Measurements from ENCODE around the gene SPATA25.
A peak's percentile ranks its signal among the peaks of the same experiment; 100 is the strongest.

Gene SPATA25

GRCh38 chr20:45917790-45918141, 30.3 kb upstream of the SPATA25 start:
- H3K27ac ChIP-seq, result no peak overlapping the region
- TF ChIP-seq CTCF (IDR thresholded peaks at IDR 0.05; ENCODE audit: low read depth, low read length, missing control alignments), result no peak
- H3K4me3 ChIP-seq (ENCODE audit: low read depth, low read length), result no peak overlapping the region
- no peak for DNase-seq
- no peaks in the 10 kb centered on the region for H3K36me3 ChIP-seq (replicated peaks)
- in situ Hi-C loops (cut with HindIII; ENCODE audit: low pct_ligation_motif_present, low sequenced_read_pairs), result no loop called here
- H3K27me3 ChIP-seq (replicated peaks), result no peaks in the 10 kb centered on the region

DNA sequence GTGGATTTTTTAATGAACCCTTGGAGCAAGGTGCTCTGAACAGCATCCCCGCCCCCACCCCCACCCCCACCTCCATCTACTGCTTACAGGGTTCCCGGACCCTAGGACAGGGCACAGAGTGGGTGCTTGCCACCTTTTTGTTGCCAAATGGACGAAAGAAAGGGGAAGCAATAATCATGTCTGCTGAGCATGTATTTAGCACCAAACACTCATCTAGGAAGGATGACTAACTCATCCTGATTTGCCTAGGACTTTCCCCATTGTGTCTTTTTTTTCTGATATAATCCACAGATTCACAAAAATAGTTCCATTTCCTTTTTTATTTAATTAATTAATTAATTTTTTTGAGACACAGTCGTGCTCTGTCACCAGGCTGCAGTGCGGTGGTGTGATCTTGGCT, 25.7 kb upstream of the SPATA25 start:
- in situ Hi-C loops (cut with HindIII; ENCODE audit: low pct_ligation_motif_present, low sequenced_read_pairs), result no loop called here
- no peak for DNase-seq
- Histone ChIP-seq H3K27ac (no peak overlapping the region), H3K36me3 (replicated peaks) (no peaks in the 10 kb centered on the region), H3K27me3 (replicated peaks) (no peaks in the 10 kb centered on the region), H3K4me3 (ENCODE audit: low read depth, low read length) (no peak overlapping the region)
- TF ChIP-seq CTCF (IDR thresholded peaks at IDR 0.05; ENCODE audit: low read depth, low read length, missing control alignments), result no peak

GRCh38 chr20:45912344-45912682, 24.9 kb upstream of the SPATA25 start:
- in situ Hi-C loops (cut with HindIII; ENCODE audit: low pct_ligation_motif_present, low sequenced_read_pairs), result no loop called here
- DNase-seq, result no peak

DNA sequence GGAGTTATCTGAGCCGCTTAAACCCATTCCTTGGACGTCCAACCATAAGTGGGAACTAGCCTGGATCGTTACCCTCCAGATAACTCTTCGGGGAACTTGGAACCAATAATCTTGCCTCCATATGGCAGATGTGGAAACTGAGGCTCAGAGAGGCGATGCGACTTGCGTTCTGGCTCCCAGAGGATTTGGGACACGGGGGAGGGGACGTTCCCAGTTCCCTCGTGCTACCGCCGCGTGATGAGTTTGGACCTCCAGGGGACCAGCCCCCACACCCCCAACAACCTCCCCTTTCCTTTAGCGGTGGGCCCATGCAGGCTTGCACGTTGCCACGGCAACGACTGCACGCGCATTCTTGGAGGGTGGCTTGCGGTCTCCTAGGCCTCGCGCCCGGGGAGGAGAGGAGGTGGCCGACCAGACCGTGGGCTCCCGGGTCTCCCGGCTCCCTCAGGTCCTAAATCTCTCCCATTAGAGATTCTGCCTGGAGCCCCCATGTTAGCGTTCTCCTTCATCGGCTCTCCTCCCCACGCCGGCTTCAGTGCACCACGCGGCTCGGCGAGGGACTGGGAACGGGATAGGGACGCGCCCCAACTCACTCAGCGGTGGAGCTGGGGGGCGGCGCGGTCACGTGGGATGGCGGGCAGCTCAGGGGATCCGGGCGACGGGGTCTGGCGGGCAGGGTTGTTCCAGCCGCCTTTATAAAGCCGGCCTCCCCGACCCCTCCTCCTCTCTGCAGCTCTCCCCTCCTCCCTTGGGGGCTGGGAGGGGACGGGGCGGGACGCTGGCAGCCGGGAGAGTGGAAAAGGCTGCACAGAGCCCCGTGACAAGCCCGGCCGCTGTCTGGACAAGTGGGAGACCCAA, 24.3 kb upstream of the SPATA25 start, which contains the start of gene PLTP:
TSS of gene PLTP (minus strand) at position 670 of the 858 bp plus-strand sequence. CDS start 703 bp downstream, outside the sequence.
- no peaks in the 10 kb centered on the region for H3K36me3 ChIP-seq (replicated peaks)
- in situ Hi-C loops (cut with HindIII; ENCODE audit: low pct_ligation_motif_present, low sequenced_read_pairs), result no loop called here
- H3K27me3 ChIP-seq (replicated peaks), result no peaks in the 10 kb centered on the region
- H3K4me3 ChIP-seq (ENCODE audit: low read depth, low read length), result peak within 1 kb of the TSS; percentile 60
- peak; percentile 40 for DNase-seq
- peak within 1 kb of the TSS; percentile 70 for H3K27ac ChIP-seq
- TF ChIP-seq CTCF (IDR thresholded peaks at IDR 0.05; ENCODE audit: low read depth, low read length, missing control alignments), result no peak

More at GRCh38 chr20:45912344-45912682, 24.9 kb upstream of the SPATA25 start:
- H3K36me3 ChIP-seq (replicated peaks), result no peaks in the 10 kb centered on the region
- peak overlapping the region; percentile 60 for H3K4me3 ChIP-seq (ENCODE audit: low read depth, low read length)
- no peak overlapping the region for H3K27ac ChIP-seq
- no peak for TF ChIP-seq CTCF (IDR thresholded peaks at IDR 0.05; ENCODE audit: low read depth, low read length, missing control alignments)
- H3K27me3 ChIP-seq (replicated peaks), result no peaks in the 10 kb centered on the region

DNA sequence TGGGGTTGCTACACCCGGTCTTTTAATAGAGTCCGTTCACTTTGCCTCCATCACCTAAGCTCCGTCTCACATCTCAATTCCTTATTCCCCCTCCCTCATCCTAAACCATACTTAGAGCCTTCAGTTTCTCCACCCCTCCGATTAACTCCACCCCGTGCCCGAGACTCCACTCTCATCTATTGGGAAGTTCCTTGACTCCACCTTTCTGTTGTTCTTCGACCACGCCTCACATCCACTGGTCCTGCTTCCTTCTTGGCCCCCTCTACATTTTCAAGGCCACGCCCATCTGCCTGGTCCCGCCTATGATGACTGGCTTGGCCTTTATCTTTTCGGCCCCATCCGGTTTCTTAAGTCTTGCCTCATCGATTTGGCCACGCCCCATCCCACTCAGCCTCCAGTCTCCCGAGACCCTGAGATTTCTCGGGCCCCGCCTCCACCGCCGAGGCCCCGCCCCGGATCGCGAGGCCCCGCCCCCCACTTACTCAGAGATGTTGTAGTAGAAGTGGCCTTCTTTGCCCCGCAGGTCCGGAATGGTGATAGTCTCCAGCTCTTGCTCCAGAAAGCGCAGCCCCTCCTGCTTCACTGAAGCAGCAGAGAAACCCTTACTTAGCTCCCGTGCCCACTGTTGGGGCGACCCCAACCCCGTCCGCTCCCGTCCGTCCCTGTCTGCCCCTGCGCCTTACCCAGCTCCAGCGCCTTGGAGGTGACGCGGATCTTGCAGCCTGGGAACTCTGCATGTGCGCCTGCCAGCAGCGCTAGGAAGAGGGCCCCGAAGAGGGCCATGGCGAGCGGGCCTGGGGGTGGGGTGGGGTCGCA, 23.5 kb upstream of the SPATA25 start:
- Histone ChIP-seq H3K27me3 (replicated peaks) (no peaks in the 10 kb centered on the region), H3K27ac (peak overlapping the region; percentile 70), H3K36me3 (replicated peaks) (no peaks in the 10 kb centered on the region), H3K4me3 (ENCODE audit: low read depth, low read length) (peak overlapping the region; percentile 60)
- TF ChIP-seq CTCF (IDR thresholded peaks at IDR 0.05; ENCODE audit: low read depth, low read length, missing control alignments), result no peak
- in situ Hi-C loops (cut with HindIII; ENCODE audit: low pct_ligation_motif_present, low sequenced_read_pairs), result no loop called here
- peak; percentile 100 for DNase-seq

Data from brain microvascular endothelial cell (primary cell).